Left lung (tissue), 10 donors: ENCODE results near the gene CDH6. TPM values are rescaled to one million over a fixed set of nuclear protein-coding genes. Genes with fewer than 3 reads are reported as not detected.

ENCODE experiments used
- ATAC-seq: fragments of 200-7000 bp; cut with Tn5 transposase; one replicate; pipeline ENCODE4 v1.9.1; 2020; ENCODE audit warnings: moderate library complexity
- DNase-seq, 4 donors: peaks; one replicate each; pipeline ENCODE4 v3.0.0-alpha.2; 2013 to 2020
- H3K27ac ChIP-seq, 2 donors: fragments of 200-600 bp; sonication (generic) in 1 of 2; one replicate each; pipeline versions ENCODE4 v1.5.0 to v1.8.0; 2020 to 2021
- H3K27me3 ChIP-seq, 2 donors: fragments of 200-600 bp; sonication (generic) in 1 of 2; one replicate each; pipeline versions ENCODE4 v1.5.0 to v1.8.0; 2020 to 2021
- H3K36me3 ChIP-seq, 2 donors: fragments of 200-600 bp; sonication (generic) in 1 of 2; one replicate each; pipeline versions ENCODE4 v1.5.0 to v1.8.0; 2020 to 2021
- H3K4me1 ChIP-seq, 2 donors: fragments of 200-600 bp; one replicate each; pipeline ENCODE4 v1.8.0; 2021
- H3K4me3 ChIP-seq, 2 donors: fragments of 200-600 bp; sonication (generic) in 1 of 2; one replicate each; pipeline versions ENCODE4 v1.5.0 to v1.8.0; 2020 to 2021; ENCODE audit warnings: mild to moderate bottlenecking in 1 of 2
- H3K9me3 ChIP-seq, 2 donors: fragments of 200-600 bp; sonication (generic) in 1 of 2; one replicate each; pipeline versions ENCODE4 v1.5.0 to v1.8.0; 2020 to 2021
- CTCF ChIP-seq, 2 donors: fragments of 200-600 bp; sonication (generic) in 1 of 2; IDR thresholded peaks; one replicate each; pipeline versions ENCODE4 v1.5.0 to v1.8.0; 2021; ENCODE audit warnings: antibody characterized with exemption in 2 of 2
- intact Hi-C, 2 donors: fragments of 100-400 bp; cut with DNase I; formaldehyde crosslinking; loops; one replicate each; pipeline versions ENCODE4 v1.11.2 to v1.14.2; 2022
- polyA plus RNA-seq, 6 donors: library from polyadenylated mRNA; unstranded; fragments of 120-200 nt; gene quantifications; one replicate each; pipeline ENCODE4 v1.2.1, GENCODE V29; 2013; ENCODE audit not compliant: insufficient read length in 6 of 6
- total RNA-seq, 2 donors: library from RNA; stranded (reverse); fragmentation: NEBNext Ultra II Directional; extraction: Animal tissue kit (Norgen Biotek cat#: 25700); gene quantifications; one replicate each; pipeline ENCODE4 v1.2.1, GENCODE V29; 2021
- donor health status: DM: no; HTN: yes; CAD: no.
- donor health status: DM: no; HTN: no; CAD: no.

CDH6 gene
- total and polyA plus RNA-seq, 8 donors = 7.4 to 13.2 (median 9.1) TPM

- Histone ChIP-seq H3K36me3 (no peaks in the 10 kb centered on the region), H3K4me1 (no peaks in the 10 kb centered on the region), H3K27ac (no peak overlapping the region), H3K4me3 (no peak overlapping the region), H3K27me3 (no peaks in the 10 kb centered on the region), H3K9me3 (no peaks in the 10 kb centered on the region)
- intact Hi-C loops = no loop called here
- DNase-seq (no peak), ATAC-seq (no peak)
- no peak for TF ChIP-seq CTCF (IDR thresholded peaks at IDR 0.05)
These were observed 94.5 kb downstream of the CDH6 start for GRCh38 chr5:31287985-31288384.

GRCh38 chr5:31289429-31289828 is 95.9 kb downstream of the CDH6 start:
- no peak overlapping the region for H3K4me3 ChIP-seq
- ATAC-seq (no peak), DNase-seq (no peak)
- no peak overlapping the region for H3K27ac ChIP-seq
- intact Hi-C loops = no loop called here
- TF ChIP-seq CTCF (IDR thresholded peaks at IDR 0.05) = no peak
- H3K4me1 ChIP-seq = no peaks in the 10 kb centered on the region
- no peaks in the 10 kb centered on the region for H3K9me3 ChIP-seq
- H3K36me3 ChIP-seq = no peaks in the 10 kb centered on the region
- no peaks in the 10 kb centered on the region for H3K27me3 ChIP-seq

GRCh38 chr5:31291323-31291854 is 97.9 kb downstream of the CDH6 start:
- DNase-seq (peak in 1 of 4 donors; percentile 41), ATAC-seq (no peak)
- no peaks in the 10 kb centered on the region for H3K36me3 ChIP-seq
- H3K27ac ChIP-seq = no peak overlapping the region
- H3K27me3 ChIP-seq = no peaks in the 10 kb centered on the region
- intact Hi-C loops = no loop called here
- no peak overlapping the region for H3K4me3 ChIP-seq
- no peak for TF ChIP-seq CTCF (IDR thresholded peaks at IDR 0.05)
- H3K9me3 ChIP-seq = no peaks in the 10 kb centered on the region
- no peaks in the 10 kb centered on the region for H3K4me1 ChIP-seq

- Histone ChIP-seq H3K27ac (no peak overlapping the region), H3K36me3 (no peaks in the 10 kb centered on the region), H3K9me3 (no peaks in the 10 kb centered on the region), H3K27me3 (no peaks in the 10 kb centered on the region), H3K4me1 (no peaks in the 10 kb centered on the region), H3K4me3 (no peak overlapping the region)
- intact Hi-C loops = no loop called here
- no peak for ATAC-seq
- no peak for DNase-seq
- TF ChIP-seq CTCF (IDR thresholded peaks at IDR 0.05) = no peak
These were observed 107.0 kb downstream of the CDH6 start for GRCh38 chr5:31300501-31300900.

- no peak overlapping the region for H3K4me3 ChIP-seq
- no peak overlapping the region for H3K27ac ChIP-seq
- no peak for DNase-seq
- no peaks in the 10 kb centered on the region for H3K36me3 ChIP-seq
- H3K9me3 ChIP-seq = no peaks in the 10 kb centered on the region
- ATAC-seq = no peak
- intact Hi-C loops = no loop called here
- H3K4me1 ChIP-seq = no peaks in the 10 kb centered on the region
- no peak for TF ChIP-seq CTCF (IDR thresholded peaks at IDR 0.05)
- H3K27me3 ChIP-seq = no peaks in the 10 kb centered on the region
These were observed 108.3 kb downstream of the CDH6 start for GRCh38 chr5:31301833-31302232.
